CD4-positive, alpha-beta T cell treated with Interleukin-4 for 4 hours (primary cell): ENCODE measurements around the gene MMP21.

ENCODE experiments used
- DNase-seq: peaks from one replicate; pipeline ENCODE4 v3.0.0-alpha.2; 2020

The MMP21 gene

DNA sequence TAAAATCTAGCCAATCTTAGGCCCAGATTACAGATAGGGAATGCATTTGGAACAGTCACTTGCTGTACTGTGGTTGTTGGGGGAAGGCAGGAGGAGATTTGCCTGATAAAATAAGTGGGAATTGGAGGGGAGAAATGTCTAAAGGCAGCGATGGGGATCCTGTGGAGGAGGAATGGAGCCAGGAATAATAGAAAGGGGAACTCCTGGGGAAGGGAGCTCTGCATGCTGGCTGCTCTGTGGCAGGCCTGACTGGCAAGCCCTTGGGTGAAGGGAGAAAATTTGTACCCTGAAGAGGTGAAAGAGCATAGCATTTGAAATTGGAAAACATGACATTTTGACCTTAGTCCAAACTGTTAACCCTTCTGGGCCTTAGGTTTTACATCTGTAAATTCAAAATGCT lies 13.7 kb downstream of the MMP21 start:
- no peak for DNase-seq

DNA sequence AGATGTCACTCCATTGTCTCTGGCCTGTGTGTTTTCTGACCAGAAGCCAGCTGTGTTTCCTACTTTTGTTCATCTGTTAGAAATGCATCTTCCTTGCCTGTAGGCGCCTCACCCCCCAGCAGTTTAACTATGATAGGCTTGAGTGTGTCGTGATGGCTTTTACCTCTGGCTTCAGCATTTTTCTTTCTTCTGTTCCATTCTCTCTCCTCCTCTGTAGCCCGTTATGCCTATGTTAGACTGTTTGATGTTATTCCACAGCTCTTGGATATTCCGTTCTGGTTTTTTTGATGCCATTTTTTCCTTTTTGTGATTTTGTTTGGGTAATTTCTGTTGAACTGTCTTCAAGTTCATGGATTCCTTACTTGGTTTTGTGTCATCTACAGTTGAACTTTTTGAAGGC lies 17.9 kb downstream of the MMP21 start:
- no peak for DNase-seq

DNA sequence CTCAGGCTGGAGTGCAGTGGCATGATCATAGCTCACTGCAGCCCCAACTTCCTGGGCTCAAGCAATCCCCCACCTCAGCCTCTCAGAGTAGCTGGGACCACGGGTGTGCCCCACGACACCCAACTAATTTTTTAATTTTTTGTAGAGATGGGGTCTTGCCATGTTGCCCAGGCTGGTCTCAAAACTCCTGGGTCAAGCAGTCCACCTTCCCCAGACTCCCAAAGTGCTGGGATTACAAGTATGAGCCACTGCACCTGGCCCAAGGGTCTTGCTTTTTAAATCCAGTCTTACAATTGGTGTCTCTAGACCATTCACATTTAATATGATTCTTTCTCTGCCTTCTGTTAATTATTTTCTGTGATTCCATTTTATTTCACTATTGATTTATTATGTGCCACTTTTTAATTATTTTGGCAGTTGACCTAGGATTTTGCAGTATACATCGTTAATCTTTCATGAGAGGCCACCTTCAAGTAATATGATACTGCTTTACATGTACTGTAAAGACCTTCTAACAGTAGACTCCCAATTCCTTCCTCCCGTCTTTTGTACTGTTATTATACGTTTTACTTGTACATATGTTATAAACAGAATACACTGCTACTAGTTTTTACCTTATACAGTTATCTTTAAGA lies 18.7 kb downstream of the MMP21 start:
- DNase-seq: no peak

DNA sequence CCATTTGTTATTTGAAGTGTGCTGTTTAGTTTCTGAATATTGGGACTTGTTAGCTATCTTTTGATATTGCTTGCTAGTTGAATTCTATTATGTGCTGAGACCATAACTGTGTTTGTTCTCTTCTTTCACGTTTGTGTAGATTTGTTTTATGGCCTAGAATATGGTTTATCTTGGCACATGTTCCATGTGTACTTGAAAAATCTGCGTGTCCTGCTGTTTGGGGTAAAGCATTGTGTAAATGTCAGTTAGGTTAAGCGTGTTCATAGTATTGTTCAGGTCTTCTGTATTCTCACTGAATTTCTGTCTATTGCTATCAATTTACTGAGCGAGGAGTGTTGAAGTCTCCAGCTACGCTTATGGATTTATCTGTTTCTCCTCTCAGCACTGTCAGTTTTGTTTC lies 19.4 kb downstream of the MMP21 start:
- no peak for DNase-seq

DNA sequence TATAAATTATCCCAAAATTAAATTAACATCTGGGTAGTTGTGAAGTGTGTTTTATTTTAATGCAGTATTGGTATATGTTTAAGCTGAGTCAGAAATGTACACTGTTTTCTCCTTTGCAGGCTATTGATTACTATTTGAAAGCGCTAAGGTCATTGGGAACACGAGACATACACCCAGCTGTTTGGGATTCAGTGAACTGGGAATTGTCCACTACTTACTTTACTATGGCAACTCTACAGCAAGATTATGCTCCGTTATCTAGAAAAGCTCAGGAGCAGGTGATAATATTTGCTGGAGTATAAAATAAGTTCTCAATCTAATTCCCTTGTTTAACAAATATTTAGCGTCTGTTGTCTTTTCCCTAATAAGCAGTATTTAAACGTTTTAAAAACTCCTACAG lies 28.2 kb downstream of the MMP21 start:
- DNase-seq: no peak

DNA sequence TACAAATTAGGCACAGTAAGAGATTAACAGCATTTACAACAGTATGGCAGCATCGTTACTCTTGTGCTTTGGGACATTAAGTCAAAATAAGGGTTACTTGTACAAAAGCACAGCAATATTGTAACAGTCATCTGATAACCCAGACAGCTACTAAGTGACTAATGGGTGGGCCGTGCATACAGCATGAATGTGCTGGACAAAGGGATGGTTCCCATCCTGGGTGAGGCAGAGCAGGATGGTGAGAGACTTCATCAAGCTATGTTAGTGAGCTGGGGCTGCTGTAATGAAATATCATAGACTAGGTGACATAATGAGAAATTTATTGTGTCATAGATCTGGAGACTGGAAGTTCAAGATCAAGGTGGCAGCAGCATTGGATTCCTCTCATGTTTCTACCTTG lies 30.7 kb downstream of the MMP21 start:
- no peak for DNase-seq

DNA sequence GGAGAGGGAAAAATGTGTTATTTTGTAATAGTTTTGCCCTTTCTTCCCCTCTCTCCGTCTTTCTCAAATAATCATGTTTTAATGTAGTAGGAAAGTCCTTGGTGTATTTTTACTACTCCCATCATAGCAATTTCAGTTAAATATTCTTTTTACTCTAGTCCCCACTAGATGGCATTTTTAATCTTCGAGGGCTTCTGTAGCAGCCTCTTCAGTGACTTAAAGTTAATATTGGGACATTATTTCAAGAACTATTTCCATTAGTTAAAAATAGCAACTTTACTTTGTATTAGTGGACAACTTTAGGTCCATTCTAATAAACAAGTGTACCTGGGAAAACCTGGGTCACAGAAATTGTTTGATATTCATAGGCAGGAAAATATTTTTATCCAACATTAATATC lies 33.2 kb downstream of the MMP21 start:
- no peak for DNase-seq

DNA sequence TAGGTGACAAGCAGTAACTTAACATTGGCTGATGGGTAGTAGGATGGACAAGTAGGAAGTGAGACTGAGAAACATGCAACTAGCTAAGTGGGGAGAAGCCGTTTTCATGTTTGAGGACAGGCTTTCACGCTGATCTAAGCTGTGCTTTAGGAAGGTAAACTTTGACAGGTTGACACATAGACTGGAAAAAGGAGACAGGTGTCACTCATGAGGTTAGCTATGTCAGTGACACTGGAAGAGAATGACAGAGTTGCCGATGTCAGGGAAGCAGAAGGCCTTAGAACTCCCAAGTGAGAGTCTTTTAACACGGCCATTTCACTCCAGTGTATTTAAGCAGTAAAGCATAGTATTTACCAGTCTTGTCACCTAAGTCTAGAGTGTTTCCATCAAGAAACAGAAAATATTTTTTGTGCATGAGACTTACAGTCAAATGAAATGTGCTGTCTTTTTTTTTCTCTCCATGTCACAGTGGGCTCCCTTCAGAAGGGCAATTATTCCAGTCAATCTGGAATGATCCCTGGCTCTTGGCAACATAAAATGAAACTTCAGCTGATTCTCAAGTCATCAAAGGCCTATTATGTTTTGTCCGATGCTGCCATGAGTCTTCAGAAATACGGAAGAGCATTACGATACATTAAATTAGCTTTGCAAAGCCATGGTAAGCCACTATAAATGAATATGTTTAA lies 35.5 kb downstream of the MMP21 start:
- DNase-seq: no peak

DNA sequence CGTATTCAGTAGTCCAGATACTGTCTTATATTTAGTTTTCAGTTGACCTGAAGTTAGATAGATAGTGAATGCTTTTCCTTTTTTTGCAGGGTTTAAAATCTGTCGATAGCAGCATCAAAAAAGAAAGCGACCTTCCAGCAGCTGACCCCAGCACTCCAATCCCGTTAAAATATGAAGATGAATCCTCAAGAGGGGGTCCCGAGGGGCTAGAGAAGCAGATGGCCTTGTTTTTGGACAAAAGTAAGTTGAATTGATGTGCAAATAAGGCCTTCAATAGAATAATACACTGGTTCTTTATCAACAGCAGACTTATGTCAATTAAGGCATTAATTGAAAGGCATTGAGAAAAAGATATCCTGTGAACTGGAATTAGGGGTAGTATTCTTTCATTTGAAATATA lies 37.4 kb downstream of the MMP21 start:
- DNase-seq: no peak

DNA sequence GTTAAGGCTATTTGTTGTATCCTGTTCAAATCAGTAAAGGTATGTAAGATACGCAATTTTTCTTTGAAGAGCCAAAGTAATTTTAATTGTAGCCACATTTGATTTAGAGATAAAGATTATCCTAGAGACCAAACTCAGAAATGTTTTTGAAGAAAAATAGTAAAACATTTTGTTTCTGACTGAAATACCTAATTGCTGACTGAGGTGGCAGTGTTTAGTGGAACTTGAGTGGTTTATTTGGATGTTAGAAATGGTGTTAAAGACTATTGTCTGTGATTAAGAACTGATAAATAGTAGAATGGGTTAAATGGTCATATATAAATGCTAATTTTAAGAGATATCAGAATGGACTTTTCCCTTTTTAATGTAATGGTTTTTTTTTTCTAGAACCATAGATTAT lies 40.8 kb downstream of the MMP21 start:
- DNase-seq: no peak

DNA sequence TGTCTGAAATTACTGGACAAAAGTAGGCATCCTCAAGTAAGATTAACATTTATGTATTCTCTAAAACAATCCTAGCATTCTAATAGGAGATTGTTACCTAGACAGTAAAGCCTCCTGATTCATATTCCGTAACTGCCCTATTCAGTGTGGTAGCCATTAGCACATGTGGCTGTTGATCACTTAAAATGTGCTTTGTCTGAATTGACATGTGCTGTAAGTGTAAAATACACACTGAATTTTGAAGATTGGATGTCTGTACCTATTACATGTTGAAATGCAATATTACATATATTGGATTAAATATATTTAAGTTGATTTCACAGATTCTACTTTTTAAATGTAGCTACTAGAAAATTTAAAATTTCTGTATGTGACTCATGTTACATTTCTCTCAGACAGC lies 41.5 kb downstream of the MMP21 start:
- DNase-seq: no peak

DNA sequence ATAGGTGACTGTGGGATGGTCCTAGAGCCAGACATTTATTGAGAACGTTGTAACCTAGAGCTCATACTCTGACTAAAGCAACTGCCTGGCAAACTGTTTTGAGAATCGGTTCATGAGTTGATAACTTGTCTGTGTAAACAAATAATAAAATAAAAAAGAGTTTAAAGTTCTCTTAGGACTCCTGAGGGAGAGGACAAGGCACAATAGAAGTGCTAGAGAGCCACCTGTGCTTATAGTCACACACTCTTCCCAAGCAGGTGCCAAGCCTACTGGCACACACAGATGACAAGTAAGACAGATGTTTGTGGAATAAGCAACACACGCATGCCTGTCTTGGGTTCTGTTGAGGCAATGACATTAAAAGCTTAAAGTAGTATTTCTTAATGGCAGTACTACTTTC lies 48.2 kb downstream of the MMP21 start:
- no peak for DNase-seq

DNA sequence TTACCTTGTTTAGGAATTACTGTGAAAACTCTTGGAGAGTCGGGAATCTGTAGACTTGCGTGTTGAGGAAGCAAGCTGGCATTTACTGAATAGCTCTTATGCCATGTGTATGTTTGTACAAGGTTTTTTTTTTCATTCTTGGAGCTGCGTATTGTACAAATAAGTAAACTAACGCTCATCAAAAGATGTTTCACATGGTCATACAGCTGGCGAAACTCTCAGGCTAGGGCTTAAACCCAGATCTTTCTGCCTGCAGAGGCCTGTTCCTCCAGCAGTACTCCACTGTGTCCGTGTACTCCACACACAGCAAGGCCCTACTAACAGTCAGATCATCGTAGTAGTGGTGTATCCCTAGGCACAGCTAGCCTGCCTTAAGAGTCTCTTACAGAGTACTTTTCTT lies 48.7 kb downstream of the MMP21 start:
- no peak for DNase-seq

DNA sequence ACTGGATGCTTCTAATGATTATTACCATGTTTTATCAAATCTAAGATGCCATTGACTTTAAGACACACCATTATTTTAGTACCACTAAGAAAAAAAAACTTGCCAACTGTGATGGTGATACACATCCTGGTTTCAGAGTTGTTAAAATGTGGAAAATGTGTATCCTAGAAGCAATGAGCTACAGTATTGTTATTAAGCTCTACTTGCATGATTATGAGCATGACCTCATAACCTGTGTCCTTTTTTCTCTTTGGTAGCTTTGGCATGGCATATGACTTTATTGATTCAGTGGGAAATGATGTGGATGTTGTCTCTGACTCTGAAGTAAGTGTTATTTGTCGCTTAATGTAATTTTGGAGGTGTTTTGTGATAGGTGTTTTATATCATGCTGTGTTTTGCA lies 52.8 kb downstream of the MMP21 start:
- DNase-seq: no peak

DNA sequence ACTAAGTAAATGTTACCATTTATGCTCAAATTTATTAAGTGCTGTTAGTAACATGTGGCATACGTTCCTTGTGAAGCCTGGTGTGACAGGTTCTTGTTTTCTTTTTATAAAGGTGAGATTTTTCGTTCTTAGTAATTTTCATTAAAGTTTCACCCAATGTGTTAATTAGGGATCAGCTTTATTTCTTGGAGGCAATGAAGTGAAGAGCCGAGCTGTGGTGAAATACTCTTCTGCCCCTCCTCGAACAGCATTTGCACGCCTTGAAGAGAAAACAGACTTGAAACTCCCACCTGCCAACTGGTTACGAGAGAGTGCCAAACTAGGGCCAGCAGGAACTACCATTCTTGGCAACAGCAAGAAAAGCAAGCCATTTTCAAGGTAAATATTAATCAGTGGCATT lies 54.6 kb downstream of the MMP21 start:
- DNase-seq: no peak

DNA sequence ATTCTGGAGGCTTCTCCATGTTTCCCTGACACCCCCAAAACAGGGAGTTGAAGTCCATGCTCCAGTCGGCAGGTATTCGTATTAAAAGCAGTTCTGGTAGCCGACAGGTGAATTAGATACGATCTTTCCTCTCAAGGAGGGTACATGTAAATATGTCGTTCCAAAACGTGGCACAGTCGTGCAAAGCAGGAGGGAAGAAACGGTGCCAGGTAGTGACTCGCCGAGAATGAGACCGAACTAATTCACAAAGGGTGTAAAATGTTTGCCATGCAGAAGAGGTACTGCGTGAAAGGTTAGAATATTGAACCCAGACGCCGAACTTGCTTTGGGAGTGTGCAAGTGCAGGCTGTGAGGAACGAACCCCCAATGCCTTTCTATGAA lies 55.6 kb downstream of the MMP21 start:
- DNase-seq: no peak

DNA sequence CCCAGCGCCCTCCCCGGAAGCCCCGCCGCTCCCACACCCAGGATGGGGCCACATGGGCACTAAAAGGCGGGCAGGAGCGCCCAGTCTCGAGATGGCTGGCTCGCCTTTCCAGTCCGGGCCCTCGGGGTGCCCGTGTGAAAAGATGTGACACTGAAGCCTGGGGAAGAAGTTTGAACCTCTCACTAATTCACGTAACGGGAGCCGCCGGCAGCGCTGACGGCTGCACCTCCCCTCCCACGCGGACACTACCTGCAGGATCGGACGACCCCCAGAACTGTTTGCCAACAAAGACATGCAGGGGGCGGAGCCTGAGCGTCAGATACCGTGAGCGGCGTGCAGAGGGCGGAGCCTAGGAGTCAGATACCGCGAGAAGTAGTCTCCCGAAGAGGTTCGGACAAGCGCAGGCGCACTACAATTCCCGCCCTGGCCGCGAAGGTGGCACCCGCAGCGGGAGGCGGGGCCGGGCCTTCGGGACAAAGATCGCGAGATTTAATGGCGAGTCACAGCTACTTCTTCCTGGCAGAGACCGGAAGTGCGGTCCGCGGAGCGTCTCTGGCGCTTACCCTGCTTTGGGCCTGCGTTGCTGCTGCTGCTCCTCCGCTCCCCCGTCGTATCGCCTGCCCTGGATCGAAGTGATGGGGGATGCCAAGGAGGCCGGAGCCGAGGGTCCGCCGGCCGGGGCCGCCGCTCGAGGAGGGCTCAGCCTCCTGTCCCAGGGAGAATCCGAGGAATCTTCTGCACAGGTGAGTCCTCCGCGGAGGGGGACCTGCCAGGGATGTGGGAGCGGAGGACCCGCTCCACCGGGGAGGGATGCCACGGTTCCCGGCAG lies 56.2 kb downstream of the MMP21 start, which contains the start of gene EDRF1:
TSS of gene EDRF1 (plus strand) at position 537 of the 829 bp plus-strand sequence. CDS start at position 636, 99 bp downstream.
- DNase-seq: peak; percentile 99
